Measurements from ENCODE around the gene MRPL4.

The MRPL4 gene

GRCh38 chr19:10289167-10289835 lies 37.3 kb downstream of the MRPL4 start:
- no peak for DNase-seq (ENCODE audit: low read depth)

- DNase-seq (ENCODE audit: low read depth): no peak
These were observed 37.9 kb downstream of the MRPL4 start, which contains the start of gene ICAM5 for GRCh38 chr19:10289836-10290356. Gene ICAM5, plus strand, starts transcription at chr19:10289952. Its CDS starts 92 bp downstream, at chr19:10290044.

GRCh38 chr19:10290357-10290875 lies 38.4 kb downstream of the MRPL4 start:
- DNase-seq (ENCODE audit: low read depth): no peak

- DNase-seq (ENCODE audit: low read depth): no peak
These were observed 39.0 kb downstream of the MRPL4 start for GRCh38 chr19:10290876-10291553.

- DNase-seq (ENCODE audit: low read depth): no peak
These were observed 39.7 kb downstream of the MRPL4 start for GRCh38 chr19:10291554-10292205.

GRCh38 chr19:10292206-10292788 lies 40.3 kb downstream of the MRPL4 start:
- peak; percentile 54 for DNase-seq (ENCODE audit: low read depth)

- no peak for DNase-seq (ENCODE audit: low read depth)
These were observed 41.0 kb downstream of the MRPL4 start for GRCh38 chr19:10292789-10293636.

- DNase-seq (ENCODE audit: low read depth): no peak
These were observed 41.8 kb downstream of the MRPL4 start for GRCh38 chr19:10293637-10294367.

GRCh38 chr19:10294368-10294697 lies 42.3 kb downstream of the MRPL4 start:
- no peak for DNase-seq (ENCODE audit: low read depth)

- peak; percentile 53 for DNase-seq (ENCODE audit: low read depth)
These were observed 43.4 kb downstream of the MRPL4 start for GRCh38 chr19:10295305-10295846.

GRCh38 chr19:10295847-10296591 lies 44.0 kb downstream of the MRPL4 start:
- no peak for DNase-seq (ENCODE audit: low read depth)

- DNase-seq (ENCODE audit: low read depth): no peak
These were observed 47.8 kb downstream of the MRPL4 start for GRCh38 chr19:10299545-10300458.

GRCh38 chr19:10305139-10305806 lies 53.3 kb downstream of the MRPL4 start:
- DNase-seq (ENCODE audit: low read depth): no peak

GRCh38 chr19:10306327-10306726 lies 54.3 kb downstream of the MRPL4 start:
- no peak for DNase-seq (ENCODE audit: low read depth)

GRCh38 chr19:10309423-10309822 lies 57.4 kb downstream of the MRPL4 start, which contains the start of gene ZGLP1:
Gene ZGLP1, minus strand, starts transcription at chr19:10309815.
- DNase-seq (ENCODE audit: low read depth): no peak
